Mammary epithelial cell (primary cell): ENCODE measurements around the gene MECP2.

Experiments used
- EZH2 ChIP-seq: IDR thresholded peaks from 2 replicates; pipeline ENCODE4 v1.6.1; 2012; ENCODE audit warnings: low read length, inconsistent platforms, borderline replicate concordance
- TF ChIP-seq, protein P1 (sequence below), 2 donors: IDR thresholded peaks in 1 of 2; conservative IDR thresholded peaks in 1 of 2; 2 replicates each; pipeline ENCODE4 v1.5.1; 2011 to 2012; ENCODE audit warnings: inconsistent platforms in 2 of 2, low read length in 2 of 2, mild to moderate bottlenecking in 2 of 2, control low read depth in 1 of 2, low read depth in 1 of 2; ENCODE audit not compliant: insufficient read depth in 1 of 2; ENCODE audit errors: extremely low read depth in 1 of 2

DNA sequence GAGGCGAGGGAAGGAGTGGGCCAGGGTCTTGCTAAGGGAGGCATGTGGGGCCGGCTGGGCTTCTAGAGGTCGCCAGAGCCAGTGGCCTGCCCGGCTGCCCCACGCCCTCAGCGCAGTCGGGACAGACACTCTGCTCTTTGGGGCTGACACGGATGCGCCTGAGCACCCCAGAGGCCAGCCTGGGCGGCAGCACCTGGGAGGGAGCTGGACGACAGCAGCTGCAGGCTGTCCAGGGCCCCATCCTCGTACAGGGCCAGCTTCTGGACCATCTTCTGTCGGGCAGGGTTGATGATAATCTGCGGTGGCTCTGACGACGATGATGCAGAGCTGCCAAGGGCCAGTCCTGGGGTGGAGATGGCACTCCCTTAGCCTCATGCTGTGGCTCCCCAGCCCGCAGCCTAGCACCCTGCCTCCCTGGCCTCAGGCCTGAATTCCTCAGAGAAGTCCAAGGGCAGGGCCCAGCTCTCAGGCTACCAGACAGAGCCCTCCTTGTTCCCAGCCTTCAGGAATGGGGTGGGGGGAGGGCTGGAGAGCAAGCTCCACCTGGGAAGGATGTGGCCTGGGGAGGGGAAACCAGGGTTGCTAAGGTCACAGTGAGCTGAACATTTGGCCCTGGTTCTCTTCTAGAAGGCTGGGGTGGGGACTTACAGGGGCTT, 85.1 kb downstream of the MECP2 start:
- TF ChIP-seq, protein P1, sequence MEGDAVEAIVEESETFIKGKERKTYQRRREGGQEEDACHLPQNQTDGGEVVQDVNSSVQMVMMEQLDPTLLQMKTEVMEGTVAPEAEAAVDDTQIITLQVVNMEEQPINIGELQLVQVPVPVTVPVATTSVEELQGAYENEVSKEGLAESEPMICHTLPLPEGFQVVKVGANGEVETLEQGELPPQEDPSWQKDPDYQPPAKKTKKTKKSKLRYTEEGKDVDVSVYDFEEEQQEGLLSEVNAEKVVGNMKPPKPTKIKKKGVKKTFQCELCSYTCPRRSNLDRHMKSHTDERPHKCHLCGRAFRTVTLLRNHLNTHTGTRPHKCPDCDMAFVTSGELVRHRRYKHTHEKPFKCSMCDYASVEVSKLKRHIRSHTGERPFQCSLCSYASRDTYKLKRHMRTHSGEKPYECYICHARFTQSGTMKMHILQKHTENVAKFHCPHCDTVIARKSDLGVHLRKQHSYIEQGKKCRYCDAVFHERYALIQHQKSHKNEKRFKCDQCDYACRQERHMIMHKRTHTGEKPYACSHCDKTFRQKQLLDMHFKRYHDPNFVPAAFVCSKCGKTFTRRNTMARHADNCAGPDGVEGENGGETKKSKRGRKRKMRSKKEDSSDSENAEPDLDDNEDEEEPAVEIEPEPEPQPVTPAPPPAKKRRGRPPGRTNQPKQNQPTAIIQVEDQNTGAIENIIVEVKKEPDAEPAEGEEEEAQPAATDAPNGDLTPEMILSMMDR (conservative IDR thresholded peaks at IDR 0.05 in 1 of 2, IDR thresholded peaks at IDR 0.05 in 1 of 2; ENCODE audit: extremely low read depth in 1 of 2, insufficient read depth in 1 of 2, low read depth in 1 of 2, low read length in 2 of 2) = no peak
- no peak for TF ChIP-seq EZH2
